ENCODE measurements around the gene FANCG. TPM values are rescaled to one million over a fixed set of nuclear protein-coding genes. Genes with fewer than 3 reads are reported as not detected.

The FANCG gene
- total RNA-seq, 1 experiment from 2014 or later = 73.8 TPM

- peak within 1 kb of the TSS; percentile 96 for H3K27ac ChIP-seq (ENCODE audit: low read length)
- DNase-seq (ENCODE audit: low read depth, low spot score) (peak; percentile 78), ATAC-seq (peak; percentile 98)
- no peaks in the 10 kb centered on the region; the same call in 1 of the 2 replicates for H3K36me3 ChIP-seq (ENCODE audit: control insufficient read depth, insufficient read depth, low read length)
- CTCF ChIA-PET = interaction anchor here (1.7 kb wide), 1 partner anchor 13 kb away, joined by 4 read pairs; the partner anchor contains the start of gene ATOSB
- H3K4me3 ChIP-seq (ENCODE audit: low read depth in 2 of 2, low read length in 2 of 2) = peak within 1 kb of the TSS; percentile 80 to 97
- POLR2A ChIA-PET = interaction anchor here (0.5 to 1.6 kb wide), 10 partner anchors 12 to 421 kb away, joined by 3 to 12 read pairs (median 5); partner anchors contain the start of genes ATOSB, FANCG, UNC13B and VCP
- no peaks in the 10 kb centered on the region for H3K9me3 ChIP-seq (ENCODE audit: control insufficient read depth, insufficient read depth, low read depth, low read length)
- no peaks in the 10 kb centered on the region for H3K27me3 ChIP-seq (ENCODE audit: control insufficient read depth, insufficient read depth, low read length)
- TSS peak; percentile 86 for BruUV-seq (replicated peaks)
- in situ Hi-C loops (cut with HindIII; ENCODE audit: low pct_unique_long_range_greater_than_20kb, low sequenced_read_pairs) = no loop called here
- intact Hi-C loops (cut with micrococcal nuclease; ENCODE audit: unreplicated experiment) = no loop called here
- TF ChIP-seq POLR2AphosphoS5 (IDR thresholded peaks at IDR 0.05; ENCODE audit: low read depth, low read length) (peak; percentile 96), CTCF (IDR thresholded peaks at IDR 0.05) (no peak), REST (IDR thresholded peaks at IDR 0.05; ENCODE audit: insufficient read depth in 1 of 2, low read depth in 2 of 2, low read length in 1 of 2) (no peak), SIN3A (IDR thresholded peaks at IDR 0.05; ENCODE audit: borderline replicate concordance, insufficient read depth, low read depth, low read length) (peak; percentile 99), TCF7L2 (IDR thresholded peaks at IDR 0.05; ENCODE audit: low read depth, low read length) (peak; percentile 67; the same call in 1 of the 2 replicates)
- H3K4me1 ChIP-seq (ENCODE audit: control insufficient read depth, insufficient read depth, low read length) = peaks cover 18% of the 10 kb centered on the region
These were observed 23.3 kb upstream of the FANCG start, which contains the start of gene STOML2 for GRCh38 chr9:35102769-35103659. TSS of gene STOML2 (minus strand) at chr9:35103131. CDS start at chr9:35103094, 37 bp downstream.

- peak; percentile 25 for ATAC-seq
- peak overlapping the region; percentile 80 to 97 for H3K4me3 ChIP-seq (ENCODE audit: low read depth in 2 of 2, low read length in 2 of 2)
- ChIA-PET POLR2A (interaction anchor here (0.5 to 1.6 kb wide), 7 partner anchors 12 to 366 kb away, joined by 3 to 12 read pairs (median 5); partner anchors contain the start of genes ATOSB, FANCG, UNC13B and VCP), CTCF (interaction anchor here (1.7 kb wide), 1 partner anchor 13 kb away, joined by 4 read pairs; the partner anchor contains the start of gene ATOSB)
- intact Hi-C loops (cut with micrococcal nuclease; ENCODE audit: unreplicated experiment) = no loop called here
- peak overlapping the region; percentile 96 for H3K27ac ChIP-seq (ENCODE audit: low read length)
- no peaks in the 10 kb centered on the region for H3K9me3 ChIP-seq (ENCODE audit: control insufficient read depth, insufficient read depth, low read depth, low read length)
- in situ Hi-C loops (cut with HindIII; ENCODE audit: low pct_unique_long_range_greater_than_20kb, low sequenced_read_pairs) = no loop called here
- H3K27me3 ChIP-seq (ENCODE audit: control insufficient read depth, insufficient read depth, low read length) = no peaks in the 10 kb centered on the region
- no TSS peak for BruUV-seq (replicated peaks)
- H3K4me1 ChIP-seq (ENCODE audit: control insufficient read depth, insufficient read depth, low read length) = peaks cover 18% of the 10 kb centered on the region
- H3K36me3 ChIP-seq (ENCODE audit: control insufficient read depth, insufficient read depth, low read length) = no peaks in the 10 kb centered on the region; the same call in 1 of the 2 replicates
- TF ChIP-seq TCF7L2 (IDR thresholded peaks at IDR 0.05; ENCODE audit: low read depth, low read length) (no peak), REST (IDR thresholded peaks at IDR 0.05; ENCODE audit: insufficient read depth in 1 of 2, low read depth in 2 of 2, low read length in 1 of 2) (no peak), POLR2AphosphoS5 (IDR thresholded peaks at IDR 0.05; ENCODE audit: low read depth, low read length) (no peak), CTCF (IDR thresholded peaks at IDR 0.05) (no peak), SIN3A (IDR thresholded peaks at IDR 0.05; ENCODE audit: borderline replicate concordance, insufficient read depth, low read depth, low read length) (no peak)
- DNase-seq (ENCODE audit: low read depth, low spot score) = no peak
These were observed 22.7 kb upstream of the FANCG start for GRCh38 chr9:35102465-35102768.

Data from Panc1 (cell line).